Measurements from ENCODE around the gene GTPBP6.
"Not testable (repeated sequence)": the region's sequence is repeated elsewhere in the genome, so short reads cannot be mapped to it uniquely, and the experiment has no call there.

DNA sequence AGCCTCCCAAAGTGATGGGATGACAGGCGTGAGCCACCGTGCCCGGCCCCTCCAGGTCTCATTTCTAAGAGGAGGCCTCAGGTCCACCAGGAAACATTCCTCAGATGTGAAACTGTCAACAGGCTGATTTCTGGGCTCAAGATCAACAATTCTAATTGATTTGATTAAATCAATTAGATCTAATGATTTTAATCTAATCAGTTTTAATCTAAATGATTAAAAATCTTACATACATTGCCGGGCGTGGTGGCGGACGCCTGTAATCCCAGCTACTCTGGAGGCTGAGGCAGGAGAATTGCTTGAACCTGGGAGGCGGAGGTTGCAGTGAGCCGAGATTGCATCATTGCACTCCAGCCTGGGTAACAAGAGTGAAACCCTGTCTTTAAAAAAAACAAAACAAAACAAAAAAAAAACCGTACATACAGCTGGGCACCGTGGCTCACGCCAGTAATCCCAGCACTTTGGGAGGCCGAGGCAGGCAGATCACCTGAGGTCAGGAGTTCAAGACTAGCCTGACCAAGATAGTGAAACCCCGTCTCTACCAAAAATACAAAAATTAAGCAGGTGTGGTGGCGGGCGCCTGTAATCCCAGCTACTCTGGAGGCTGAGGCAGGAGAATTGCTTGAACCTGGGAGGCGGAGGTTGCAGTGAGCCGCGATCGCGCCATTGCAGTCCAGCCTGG, 36.5 kb downstream of the GTPBP6 start:
- TF ChIP-seq, protein P1, sequence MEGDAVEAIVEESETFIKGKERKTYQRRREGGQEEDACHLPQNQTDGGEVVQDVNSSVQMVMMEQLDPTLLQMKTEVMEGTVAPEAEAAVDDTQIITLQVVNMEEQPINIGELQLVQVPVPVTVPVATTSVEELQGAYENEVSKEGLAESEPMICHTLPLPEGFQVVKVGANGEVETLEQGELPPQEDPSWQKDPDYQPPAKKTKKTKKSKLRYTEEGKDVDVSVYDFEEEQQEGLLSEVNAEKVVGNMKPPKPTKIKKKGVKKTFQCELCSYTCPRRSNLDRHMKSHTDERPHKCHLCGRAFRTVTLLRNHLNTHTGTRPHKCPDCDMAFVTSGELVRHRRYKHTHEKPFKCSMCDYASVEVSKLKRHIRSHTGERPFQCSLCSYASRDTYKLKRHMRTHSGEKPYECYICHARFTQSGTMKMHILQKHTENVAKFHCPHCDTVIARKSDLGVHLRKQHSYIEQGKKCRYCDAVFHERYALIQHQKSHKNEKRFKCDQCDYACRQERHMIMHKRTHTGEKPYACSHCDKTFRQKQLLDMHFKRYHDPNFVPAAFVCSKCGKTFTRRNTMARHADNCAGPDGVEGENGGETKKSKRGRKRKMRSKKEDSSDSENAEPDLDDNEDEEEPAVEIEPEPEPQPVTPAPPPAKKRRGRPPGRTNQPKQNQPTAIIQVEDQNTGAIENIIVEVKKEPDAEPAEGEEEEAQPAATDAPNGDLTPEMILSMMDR (IDR thresholded peaks at IDR 0.05), result not testable (repeated sequence)
- not testable (repeated sequence) for TF ChIP-seq EP300 (IDR thresholded peaks at IDR 0.05)
